Stimulated activated CD8-positive, alpha-beta memory T cell treated with anti-CD3 and anti-CD28 coated beads, Interleukin-7, amount 100 ng/mL, for 24 hours (primary cell): ENCODE measurements around the gene EIF4EBP3.

Experiments used
- DNase-seq: peaks from one replicate; pipeline ENCODE4 v3.0.0-alpha.2; 2020; ENCODE audit warnings: low read depth

EIF4EBP3 gene

DNA sequence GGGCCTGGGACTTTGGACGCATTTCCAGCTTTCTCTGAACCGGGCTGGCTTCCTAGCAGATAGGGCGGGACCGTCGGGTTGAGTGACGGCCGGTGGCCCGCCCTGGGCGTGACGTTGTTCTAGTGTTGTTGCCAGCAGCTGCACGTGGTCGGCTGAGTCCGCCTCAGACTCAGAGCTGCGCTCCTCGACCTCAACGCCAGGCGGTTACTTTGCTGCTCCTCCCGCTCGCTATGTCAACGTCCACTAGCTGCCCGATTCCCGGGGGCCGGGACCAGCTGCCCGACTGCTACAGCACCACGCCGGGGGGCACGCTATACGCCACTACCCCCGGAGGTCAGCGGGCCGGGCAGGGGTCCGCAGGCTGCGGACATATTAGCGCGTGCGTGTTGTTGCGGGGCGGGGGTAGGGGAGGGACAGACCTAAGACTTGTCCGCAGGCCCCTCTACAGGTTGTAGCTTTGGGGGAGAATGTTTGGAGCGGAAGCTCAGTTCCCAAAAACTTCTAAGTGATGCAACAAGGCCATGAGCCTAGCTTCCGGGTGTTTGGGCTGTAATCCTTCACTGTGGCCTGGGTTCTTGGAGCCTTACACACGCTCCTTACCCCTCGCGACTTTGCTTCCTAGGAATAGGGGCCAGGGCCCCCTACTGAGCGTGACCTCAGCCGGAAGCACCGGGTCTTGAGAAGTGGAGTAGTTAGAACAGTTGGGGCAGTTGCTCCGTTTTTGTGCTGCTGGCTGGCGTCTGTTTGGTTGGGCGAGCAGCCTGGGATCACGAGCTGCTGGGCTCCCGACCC is at the start of gene EIF4EBP3:
EIF4EBP3 (plus strand) TSS at position 155 of the 792 bp plus-strand sequence; CDS start at position 231, 76 bp downstream.
- peak; percentile 67 for DNase-seq

DNA sequence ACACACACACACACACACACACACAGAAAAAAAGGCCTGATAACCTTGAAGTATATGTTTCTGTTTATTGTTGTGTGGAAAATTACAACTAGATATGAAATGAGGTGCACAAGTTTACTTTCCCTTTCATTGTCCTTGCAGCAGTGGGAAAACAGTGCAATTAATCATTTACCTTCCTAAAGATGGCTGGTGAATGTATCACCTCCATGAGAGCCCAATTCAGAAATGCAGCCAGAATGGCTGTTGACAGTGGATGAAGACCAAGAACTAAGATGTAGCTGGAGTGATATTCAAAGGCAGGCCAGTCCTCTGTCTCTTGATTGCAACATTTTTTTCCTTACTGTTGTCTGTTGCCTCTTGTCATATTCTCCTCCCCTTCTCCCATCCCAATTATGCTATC is 49.6 kb upstream of the EIF4EBP3 start:
- no peak for DNase-seq

GRCh38 chr5:140498591-140498990 is 48.9 kb upstream of the EIF4EBP3 start:
- no peak for DNase-seq

DNA sequence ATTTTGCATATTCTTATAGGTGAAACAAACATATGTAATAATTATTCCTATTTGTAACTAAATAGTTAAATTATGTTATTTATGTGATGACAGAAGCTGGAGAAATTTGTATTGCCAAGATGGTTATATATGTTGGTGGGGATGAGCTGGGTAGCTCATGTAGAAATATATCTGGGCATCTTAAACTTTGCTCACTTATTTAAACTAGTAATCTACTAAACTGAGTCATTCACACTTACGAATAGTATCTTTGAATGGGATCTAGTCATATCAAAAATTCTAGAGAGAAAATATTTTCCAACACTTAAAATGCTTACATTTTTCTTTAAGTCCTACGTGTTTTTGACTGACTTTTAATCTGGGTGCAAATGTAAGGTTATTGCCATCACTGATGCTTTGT is 44.6 kb upstream of the EIF4EBP3 start:
- no peak for DNase-seq

GRCh38 chr5:140509898-140510297 is 37.6 kb upstream of the EIF4EBP3 start:
- no peak for DNase-seq

GRCh38 chr5:140513124-140513523 is 34.3 kb upstream of the EIF4EBP3 start:
- no peak for DNase-seq

- no peak for DNase-seq
Measured at GRCh38 chr5:140524003-140524402, 23.5 kb upstream of the EIF4EBP3 start.

DNA sequence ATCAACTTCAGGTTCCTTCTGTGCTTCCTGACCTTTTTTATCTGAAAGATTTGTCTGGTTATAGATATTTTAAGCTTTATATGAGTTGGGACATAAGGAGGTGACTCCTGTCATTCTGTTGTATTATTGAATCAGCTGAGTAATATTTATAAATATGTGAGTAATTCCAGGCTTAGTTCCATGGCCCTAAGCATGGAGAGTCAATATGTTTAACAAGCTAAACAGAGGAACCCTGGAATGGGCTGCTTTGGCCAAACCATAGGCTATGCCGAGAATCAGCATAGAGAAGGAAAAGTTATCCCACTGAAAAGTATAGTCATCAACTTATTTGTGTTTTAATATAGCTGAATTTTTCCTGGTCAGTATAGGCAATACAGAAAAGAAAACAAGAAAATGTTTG is 7.2 kb upstream of the EIF4EBP3 start:
- no peak for DNase-seq

DNA sequence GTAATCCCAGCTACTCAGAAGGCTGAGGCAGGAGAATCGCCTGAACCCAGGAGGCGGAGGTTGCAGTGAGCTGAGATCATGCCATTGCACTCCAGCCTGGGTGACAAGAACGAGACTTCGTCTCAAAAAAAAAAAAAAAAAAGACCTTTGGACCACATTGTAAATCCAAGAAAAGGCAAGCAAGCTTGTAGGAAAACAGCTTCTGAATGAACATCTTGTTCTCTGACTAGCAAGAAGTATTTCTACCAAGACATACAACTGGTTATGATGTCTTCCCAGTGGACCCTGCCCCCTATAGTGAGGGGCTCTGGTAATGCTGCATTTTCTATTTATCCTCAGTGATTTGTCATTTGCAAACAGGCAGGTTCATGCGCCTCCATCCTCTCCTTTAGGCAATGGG is 4.5 kb upstream of the EIF4EBP3 start:
- DNase-seq, result no peak

DNA sequence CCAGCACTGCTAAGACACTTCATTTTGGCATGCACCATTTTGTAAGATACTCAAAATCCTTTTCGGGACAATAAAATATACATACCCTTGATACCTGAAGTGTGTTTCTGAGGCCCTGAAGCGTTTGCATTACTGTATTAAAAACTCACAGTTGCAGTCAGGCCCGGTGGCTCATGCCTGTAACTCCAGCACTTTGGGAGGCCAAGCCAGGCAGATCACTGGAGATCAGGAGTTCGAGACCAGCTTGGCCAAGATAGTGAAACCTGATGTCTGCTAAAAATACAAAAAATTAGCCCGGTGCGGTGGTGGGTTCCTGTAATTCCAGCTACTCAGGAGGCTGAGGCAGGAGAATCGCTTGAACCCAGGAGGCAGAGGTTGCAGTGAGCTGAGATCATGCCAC is 2.5 kb upstream of the EIF4EBP3 start:
- no peak for DNase-seq

DNA sequence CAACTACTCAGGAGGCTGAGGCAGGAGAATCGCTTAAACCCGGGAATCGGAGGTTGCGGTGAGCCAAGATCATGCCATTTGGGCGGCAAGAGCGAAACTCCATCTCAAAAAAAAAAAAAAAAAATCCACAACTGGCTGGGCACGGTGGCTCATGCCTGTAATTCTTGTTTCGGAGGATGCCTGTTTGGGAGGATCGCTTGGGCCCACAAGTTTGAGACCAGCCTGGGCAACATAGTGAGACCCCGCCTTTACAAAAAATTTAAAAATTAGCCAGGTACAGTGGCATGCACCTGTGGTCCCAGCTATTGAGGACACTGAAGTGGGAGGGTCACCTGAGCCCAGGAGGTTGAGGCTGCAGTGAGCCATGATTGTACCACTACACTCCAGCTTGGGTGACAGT is 1.9 kb upstream of the EIF4EBP3 start:
- no peak for DNase-seq

DNA sequence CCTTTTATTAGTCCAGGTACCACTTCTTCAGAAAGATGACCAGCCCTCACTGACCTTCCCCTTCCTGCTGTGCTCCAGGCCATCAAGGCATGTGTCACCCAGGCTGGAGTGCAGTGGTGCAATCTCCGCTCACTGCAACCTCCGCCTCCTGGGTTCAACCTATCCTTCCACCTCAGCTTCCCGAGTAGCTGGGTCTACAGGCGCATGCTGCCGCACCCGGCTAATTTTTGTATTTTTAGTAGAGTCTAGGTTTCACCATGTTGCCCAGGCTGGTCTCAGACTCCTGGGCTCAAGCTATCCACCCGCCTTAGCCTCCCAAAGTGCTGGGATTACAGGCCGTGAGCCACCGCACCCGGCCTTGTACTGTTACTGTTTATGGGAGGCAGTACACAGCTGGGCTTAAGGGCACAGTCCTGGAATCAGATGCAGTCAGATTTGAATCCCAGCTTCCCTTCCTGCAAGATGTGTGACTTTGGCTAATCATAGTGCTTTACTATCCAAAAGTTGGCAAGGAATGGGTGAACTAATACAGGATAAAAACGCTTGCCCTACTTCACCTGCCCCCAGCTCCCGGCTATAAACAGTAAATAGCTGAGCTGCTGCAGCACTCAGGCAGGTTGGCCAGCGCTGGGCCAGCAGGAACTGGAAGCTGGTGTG is 483 bp upstream of the EIF4EBP3 start:
- DNase-seq, result no peak

GRCh38 chr5:140548300-140548688 is 832 bp downstream of the EIF4EBP3 start:
- no peak for DNase-seq

DNA sequence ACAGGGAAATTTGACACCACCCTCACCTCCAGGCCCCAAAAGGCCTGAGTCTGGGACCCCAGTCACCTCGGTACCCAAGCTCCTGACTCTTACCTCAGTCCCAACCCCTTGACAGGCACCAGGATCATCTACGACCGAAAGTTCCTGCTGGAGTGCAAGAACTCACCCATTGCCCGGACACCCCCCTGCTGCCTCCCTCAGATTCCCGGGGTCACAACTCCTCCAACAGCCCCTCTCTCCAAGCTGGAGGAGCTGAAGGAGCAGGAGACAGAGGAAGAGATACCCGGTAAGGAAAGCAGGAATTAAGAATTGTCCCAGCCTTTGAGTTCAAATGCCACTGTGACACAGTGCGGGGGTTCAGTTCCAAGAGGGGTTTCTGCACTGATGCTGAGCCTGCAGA is 1.3 kb downstream of the EIF4EBP3 start:
- DNase-seq, result no peak

DNA sequence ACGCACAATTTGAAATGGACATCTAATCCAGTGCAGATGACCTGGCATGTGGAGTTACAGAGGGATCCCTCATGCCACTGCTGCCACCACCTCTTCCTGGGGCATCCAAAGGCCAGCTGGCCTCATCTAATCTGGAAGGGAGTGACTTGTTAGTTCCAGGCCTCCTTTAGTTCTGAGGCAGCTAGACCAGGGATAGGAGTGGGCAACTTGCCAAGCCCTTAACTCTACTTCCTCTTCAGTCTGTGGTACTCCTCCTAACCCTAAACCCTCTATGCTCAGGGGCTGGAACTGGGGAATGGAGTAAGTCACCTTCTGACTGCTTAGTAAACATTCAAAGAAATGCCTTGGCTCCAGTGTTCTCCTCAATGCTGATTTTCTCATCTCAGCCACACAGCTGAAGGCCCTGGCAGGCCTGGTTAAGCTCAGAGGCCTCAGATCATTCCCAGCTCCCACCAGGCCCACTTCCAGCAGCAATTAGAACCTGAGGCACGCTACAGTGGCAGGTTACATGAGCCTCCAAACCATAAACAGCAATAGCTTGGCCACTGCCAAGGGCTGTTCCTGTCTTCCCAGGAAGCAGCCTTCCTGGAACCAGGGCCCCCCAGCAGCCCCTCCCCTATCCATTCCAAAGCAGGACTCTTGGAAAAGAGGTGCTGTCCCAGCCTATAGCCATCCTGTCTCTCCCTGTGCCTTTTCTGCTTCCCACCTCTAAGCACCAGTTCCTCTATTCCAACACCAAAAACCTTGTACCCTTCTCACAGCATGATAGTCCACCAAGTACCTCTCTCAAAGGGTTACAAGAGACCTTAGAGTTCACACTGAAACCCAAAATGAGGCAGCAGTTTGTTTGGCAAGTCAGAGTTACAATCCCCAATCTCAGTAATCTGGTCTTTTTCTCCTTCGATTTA is 2.0 kb downstream of the EIF4EBP3 start:
- no peak for DNase-seq

DNA sequence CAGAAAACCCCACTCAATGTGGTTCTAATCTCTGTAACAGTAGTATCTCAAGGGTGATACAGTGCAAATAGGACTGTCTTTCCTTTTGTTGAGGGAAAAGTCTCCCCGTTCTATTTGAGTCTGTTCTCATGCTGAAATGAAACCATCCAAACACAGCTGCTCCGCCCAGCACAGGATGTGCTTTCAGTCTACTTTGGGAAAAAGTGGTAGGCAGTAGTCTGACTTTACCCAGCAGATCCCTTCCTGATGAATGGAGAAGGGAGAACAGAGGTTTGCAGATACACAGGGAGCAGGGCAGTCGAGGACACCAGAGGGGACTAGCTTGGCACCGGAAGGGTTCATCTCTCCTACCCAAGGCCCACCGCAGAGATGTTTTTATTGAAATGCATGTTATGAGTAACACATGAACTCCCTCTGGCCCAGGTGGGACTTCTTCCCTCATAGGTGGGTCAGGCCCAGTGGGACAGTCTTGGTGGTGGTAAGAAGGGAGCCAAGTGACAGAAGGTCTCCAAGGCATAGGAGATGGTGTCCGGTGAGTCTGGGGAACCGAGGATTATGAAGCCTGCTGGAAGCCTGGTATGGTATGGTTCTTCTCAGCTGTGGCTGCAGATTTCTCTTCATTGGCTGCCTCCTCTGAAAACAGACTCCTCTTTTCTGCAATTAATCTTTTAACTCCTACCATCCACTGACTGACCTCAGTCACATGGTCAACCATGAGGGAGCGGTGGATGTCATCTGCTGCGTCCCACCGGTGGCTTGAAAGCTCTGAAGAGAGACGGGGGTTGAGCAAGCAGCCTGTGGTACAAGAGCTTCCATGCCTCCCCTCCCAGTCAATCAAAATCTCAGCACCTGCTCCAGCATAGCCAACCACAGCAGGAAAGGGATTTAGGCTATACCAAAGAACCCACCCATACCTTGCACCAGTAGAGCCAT is 3.0 kb downstream of the EIF4EBP3 start:
- DNase-seq, result no peak

DNA sequence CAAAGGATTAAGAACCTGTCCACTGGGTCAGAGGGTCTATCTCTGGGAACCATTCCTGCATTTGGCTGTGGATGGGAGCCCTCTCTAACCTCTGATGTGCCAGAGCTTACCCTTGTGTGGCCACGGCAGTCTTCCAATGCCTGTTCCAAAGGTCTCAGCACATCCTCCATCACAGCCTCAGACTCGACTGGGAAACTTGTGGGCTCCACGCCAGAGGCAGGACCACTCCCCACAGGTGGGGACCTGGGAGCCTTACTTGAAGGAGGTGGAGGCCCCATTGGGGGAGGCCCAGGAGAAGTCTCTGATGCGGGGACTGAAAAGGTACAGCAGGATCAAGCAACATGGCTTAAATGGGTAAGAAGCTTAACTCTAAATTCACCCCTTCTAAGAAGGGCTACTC is 4.4 kb downstream of the EIF4EBP3 start:
- no peak for DNase-seq

DNA sequence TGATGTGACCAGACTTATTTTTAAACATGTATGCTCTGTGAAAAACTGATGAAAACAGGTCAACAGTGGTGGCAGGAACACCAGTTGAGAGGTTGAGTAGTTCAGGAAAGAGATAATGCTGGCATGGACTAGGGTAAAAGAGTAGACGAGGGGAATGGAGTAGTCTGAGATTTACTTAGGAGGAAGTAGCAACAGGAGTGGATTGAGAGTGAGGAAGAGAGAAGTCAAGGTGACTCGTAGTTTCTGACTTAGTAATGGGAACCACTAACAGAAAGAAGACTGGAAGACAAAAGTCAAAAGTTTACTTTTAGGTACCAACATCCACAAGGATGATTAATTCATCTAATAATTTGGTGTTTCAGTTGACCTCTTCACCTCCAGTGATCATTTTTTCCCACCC is 6.2 kb downstream of the EIF4EBP3 start:
- DNase-seq, result no peak

DNA sequence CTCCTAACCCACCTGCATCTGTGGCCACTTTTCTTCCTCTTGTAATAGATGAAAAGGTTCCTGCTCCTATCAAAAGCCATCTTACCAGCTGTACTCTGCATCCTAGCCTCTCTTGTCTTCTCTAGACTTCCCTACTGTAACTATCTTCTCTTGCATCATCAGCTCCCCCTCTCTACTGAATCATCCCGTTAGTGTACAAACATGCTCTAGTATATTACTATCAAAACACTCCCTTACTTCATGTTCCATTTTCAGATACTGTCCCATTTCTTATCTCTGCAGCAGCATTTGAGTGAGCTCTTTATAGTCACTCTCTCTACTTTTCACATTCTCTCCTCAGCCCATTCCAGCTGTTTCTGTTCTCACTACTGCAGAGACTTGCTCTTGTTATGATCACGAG is 7.0 kb downstream of the EIF4EBP3 start:
- DNase-seq, result no peak

- DNase-seq, result no peak
Measured at GRCh38 chr5:140555747-140556312, 8.4 kb downstream of the EIF4EBP3 start.

DNA sequence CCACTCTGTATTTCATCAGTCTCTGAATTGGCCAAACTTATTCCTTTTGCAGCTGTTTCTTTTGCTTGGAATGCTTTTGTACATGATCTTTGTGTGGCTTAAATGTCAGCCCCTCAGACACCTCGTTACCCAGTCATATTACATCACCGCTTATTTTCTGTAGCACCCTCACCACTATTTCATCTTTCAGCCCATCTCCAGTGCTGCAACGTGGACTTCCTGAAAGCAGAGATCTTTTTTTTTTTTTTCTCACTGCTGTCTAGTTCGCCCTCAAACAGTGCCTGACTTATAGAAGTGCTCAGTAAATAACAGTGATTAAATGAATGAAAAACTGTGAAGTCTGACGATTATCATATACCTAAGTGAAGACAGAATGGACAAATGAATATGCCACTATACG is 9.0 kb downstream of the EIF4EBP3 start:
- no peak for DNase-seq
